ENCODE data around the gene TMEM229B.

TMEM229B gene

GRCh38 chr14:67477926-67478799, 10.4 kb downstream of the TMEM229B start:
- Mint-ChIP-seq H3K4me1 (peaks cover 40% of the 10 kb centered on the region), H3K9me3 (no peaks in the 10 kb centered on the region), H3K27me3 (no peaks in the 10 kb centered on the region), H3K4me3 (no peak overlapping the region), H3K36me3 (ENCODE audit: insufficient read depth) (peaks cover 24% of the 10 kb centered on the region), H3K27ac (ENCODE audit: low read depth) (peak overlapping the region; percentile 90)
- DNase-seq (ENCODE audit: low spot score in 2 of 2): no peak
- no peak for ATAC-seq (replicated peaks; ENCODE audit: extremely low read depth, poor library complexity, severe bottlenecking)

- ATAC-seq (replicated peaks; ENCODE audit: extremely low read depth, poor library complexity, severe bottlenecking) (no peak), DNase-seq (ENCODE audit: low spot score in 2 of 2) (no peak)
- H3K36me3 Mint-ChIP-seq (ENCODE audit: insufficient read depth): peaks cover 14% of the 10 kb centered on the region
- H3K9me3 Mint-ChIP-seq: no peaks in the 10 kb centered on the region
- peaks cover 42% of the 10 kb centered on the region for H3K4me1 Mint-ChIP-seq
- H3K4me3 Mint-ChIP-seq: no peak overlapping the region
- H3K27me3 Mint-ChIP-seq: no peaks in the 10 kb centered on the region
- no peak overlapping the region for H3K27ac Mint-ChIP-seq (ENCODE audit: low read depth)
These were observed 14.2 kb downstream of the TMEM229B start for GRCh38 chr14:67474366-67474765.

- Mint-ChIP-seq H3K4me3 (no peak overlapping the region), H3K9me3 (no peaks in the 10 kb centered on the region), H3K27me3 (no peaks in the 10 kb centered on the region), H3K4me1 (peaks cover 39% of the 10 kb centered on the region), H3K36me3 (ENCODE audit: insufficient read depth) (peaks cover 14% of the 10 kb centered on the region), H3K27ac (ENCODE audit: low read depth) (no peak overlapping the region)
- DNase-seq (ENCODE audit: low spot score in 2 of 2) (no peak), ATAC-seq (replicated peaks; ENCODE audit: extremely low read depth, poor library complexity, severe bottlenecking) (no peak)
These were observed 15.0 kb downstream of the TMEM229B start for GRCh38 chr14:67473290-67474082.

DNA sequence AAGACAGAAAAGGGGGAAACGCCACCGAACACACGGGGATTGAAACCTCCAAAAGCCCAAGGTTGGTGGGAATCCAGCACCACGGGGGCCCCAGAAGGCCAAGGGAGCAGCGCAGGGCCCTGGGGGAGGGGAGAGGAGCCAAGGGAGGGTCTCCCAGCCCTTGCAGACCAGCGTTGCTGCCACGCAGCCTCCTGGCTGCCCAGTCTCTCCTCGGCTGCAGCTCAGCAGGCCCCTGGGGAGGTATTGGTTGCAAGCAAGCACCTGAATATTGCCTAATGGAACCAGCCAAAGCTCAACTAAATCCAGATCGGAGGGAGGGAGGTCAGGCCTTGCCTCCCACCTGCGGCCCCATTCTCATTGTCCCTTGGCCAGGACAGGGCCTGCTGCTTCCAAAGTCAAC, 15.8 kb downstream of the TMEM229B start:
- H3K4me3 Mint-ChIP-seq: no peak overlapping the region
- H3K9me3 Mint-ChIP-seq: no peaks in the 10 kb centered on the region
- no peak overlapping the region for H3K27ac Mint-ChIP-seq (ENCODE audit: low read depth)
- H3K36me3 Mint-ChIP-seq (ENCODE audit: insufficient read depth): peaks cover 9% of the 10 kb centered on the region
- H3K4me1 Mint-ChIP-seq: peaks cover 39% of the 10 kb centered on the region
- no peak for ATAC-seq (replicated peaks; ENCODE audit: extremely low read depth, poor library complexity, severe bottlenecking)
- no peaks in the 10 kb centered on the region for H3K27me3 Mint-ChIP-seq
- no peak for DNase-seq (ENCODE audit: low spot score in 2 of 2)

GRCh38 chr14:67469954-67470353, 18.6 kb downstream of the TMEM229B start:
- no peaks in the 10 kb centered on the region for H3K9me3 Mint-ChIP-seq
- ATAC-seq (replicated peaks; ENCODE audit: extremely low read depth, poor library complexity, severe bottlenecking): no peak

GRCh38 chr14:67468378-67468730, 20.2 kb downstream of the TMEM229B start:
- no peaks in the 10 kb centered on the region for H3K9me3 Mint-ChIP-seq
- H3K4me3 Mint-ChIP-seq: no peak overlapping the region

More at GRCh38 chr14:67469954-67470353, 18.6 kb downstream of the TMEM229B start:
- Mint-ChIP-seq H3K27me3 (no peaks in the 10 kb centered on the region), H3K4me3 (no peak overlapping the region), H3K27ac (ENCODE audit: low read depth) (peak overlapping the region; percentile 91), H3K4me1 (peaks cover 38% of the 10 kb centered on the region), H3K36me3 (ENCODE audit: insufficient read depth) (peaks cover 5% of the 10 kb centered on the region)
- DNase-seq (ENCODE audit: low spot score in 2 of 2): no peak

DNA sequence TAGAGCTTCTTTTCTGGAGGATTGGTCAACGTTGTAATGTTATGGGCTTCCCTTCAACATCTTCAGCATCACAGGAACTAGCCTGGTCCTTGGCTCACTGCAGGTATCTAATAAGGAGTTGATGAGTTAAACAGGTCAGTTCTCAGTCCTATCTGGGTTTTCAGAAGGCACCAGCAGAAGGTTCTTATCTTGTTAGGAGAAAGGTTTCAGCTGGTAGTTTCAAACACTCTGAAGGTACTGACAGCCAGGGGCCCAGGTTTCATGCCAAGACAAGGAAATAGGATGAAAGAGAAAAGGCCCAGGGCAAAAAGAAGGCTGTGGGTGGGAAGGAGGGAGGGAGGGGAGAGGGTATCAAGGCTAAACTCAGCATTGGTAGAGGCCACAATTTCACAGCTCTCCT, 21.4 kb downstream of the TMEM229B start:
- Mint-ChIP-seq H3K27me3 (no peaks in the 10 kb centered on the region), H3K27ac (ENCODE audit: low read depth) (no peak overlapping the region), H3K4me3 (peak overlapping the region; percentile 51)

More at GRCh38 chr14:67468378-67468730, 20.2 kb downstream of the TMEM229B start:
- peaks cover 2% of the 10 kb centered on the region for H3K36me3 Mint-ChIP-seq (ENCODE audit: insufficient read depth)
- peaks cover 52% of the 10 kb centered on the region for H3K4me1 Mint-ChIP-seq
- ATAC-seq (replicated peaks; ENCODE audit: extremely low read depth, poor library complexity, severe bottlenecking) (no peak), DNase-seq (ENCODE audit: low spot score in 2 of 2) (no peak)
- no peak overlapping the region for H3K27ac Mint-ChIP-seq (ENCODE audit: low read depth)
- H3K27me3 Mint-ChIP-seq: no peaks in the 10 kb centered on the region

DNA sequence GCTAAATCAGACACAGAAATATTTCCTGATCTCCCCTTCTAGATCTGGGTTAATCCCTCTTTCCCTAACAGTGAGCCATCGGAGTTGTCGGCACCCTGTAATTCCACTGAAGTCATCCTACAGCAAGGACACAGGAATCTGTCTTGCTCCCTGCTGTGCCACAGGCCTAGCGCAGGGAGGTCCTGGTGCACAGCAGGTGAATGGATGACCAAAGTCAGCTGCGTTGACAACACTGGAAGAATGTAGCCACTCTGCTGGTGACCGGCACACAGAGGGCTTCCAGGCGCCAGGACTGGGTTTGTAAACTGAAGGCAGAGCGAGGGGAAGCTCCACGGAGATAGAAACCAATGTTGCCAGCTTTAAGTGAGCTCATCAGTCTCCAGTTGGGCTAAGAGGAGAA, 23.6 kb downstream of the TMEM229B start:
- H3K27me3 Mint-ChIP-seq: no peaks in the 10 kb centered on the region
- no peaks in the 10 kb centered on the region for H3K36me3 Mint-ChIP-seq (ENCODE audit: insufficient read depth)
- H3K27ac Mint-ChIP-seq (ENCODE audit: low read depth): no peak overlapping the region
- H3K9me3 Mint-ChIP-seq: no peaks in the 10 kb centered on the region
- peak overlapping the region; percentile 12 for H3K4me3 Mint-ChIP-seq
- DNase-seq (ENCODE audit: low spot score in 2 of 2): no peak
- peaks cover 37% of the 10 kb centered on the region for H3K4me1 Mint-ChIP-seq
- no peak for ATAC-seq (replicated peaks; ENCODE audit: extremely low read depth, poor library complexity, severe bottlenecking)

More for the DNA sequence above, 21.4 kb downstream of the TMEM229B start:
- Mint-ChIP-seq H3K9me3 (no peaks in the 10 kb centered on the region), H3K4me1 (peaks cover 48% of the 10 kb centered on the region), H3K36me3 (ENCODE audit: insufficient read depth) (no peaks in the 10 kb centered on the region)
- no peak for ATAC-seq (replicated peaks; ENCODE audit: extremely low read depth, poor library complexity, severe bottlenecking)
- DNase-seq (ENCODE audit: low spot score in 2 of 2): no peak

DNA sequence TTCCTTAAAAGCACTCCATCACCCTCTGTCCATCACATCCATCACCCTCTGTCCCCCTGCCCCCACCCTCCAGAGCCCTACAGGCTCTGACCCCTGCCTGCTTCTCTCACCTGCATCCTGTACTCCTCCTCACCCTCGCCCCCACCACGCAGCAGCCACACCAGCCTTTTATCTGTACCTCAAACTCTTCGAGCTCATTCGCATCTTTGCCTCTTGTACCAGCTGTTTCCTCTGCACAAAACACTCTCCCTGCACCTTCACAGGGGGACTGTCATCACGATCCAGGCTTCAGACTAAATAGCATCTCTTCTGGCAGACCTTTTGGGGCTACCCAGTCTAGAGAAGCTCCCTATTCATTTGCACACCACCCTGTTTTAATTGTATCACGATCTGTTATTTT, 24.1 kb downstream of the TMEM229B start:
- H3K27me3 Mint-ChIP-seq: no peaks in the 10 kb centered on the region
- no peak for DNase-seq (ENCODE audit: low spot score in 2 of 2)

GRCh38 chr14:67463900-67464299, 24.6 kb downstream of the TMEM229B start:
- Mint-ChIP-seq H3K9me3 (no peaks in the 10 kb centered on the region), H3K36me3 (ENCODE audit: insufficient read depth) (no peaks in the 10 kb centered on the region), H3K4me3 (no peak overlapping the region), H3K4me1 (peaks cover 36% of the 10 kb centered on the region), H3K27me3 (no peaks in the 10 kb centered on the region), H3K27ac (ENCODE audit: low read depth) (peak overlapping the region; percentile 9)
- no peak for ATAC-seq (replicated peaks; ENCODE audit: extremely low read depth, poor library complexity, severe bottlenecking)
- DNase-seq (ENCODE audit: low spot score in 2 of 2): no peak

More for the DNA sequence above, 24.1 kb downstream of the TMEM229B start:
- peaks cover 36% of the 10 kb centered on the region for H3K4me1 Mint-ChIP-seq
- no peaks in the 10 kb centered on the region for H3K9me3 Mint-ChIP-seq
- H3K4me3 Mint-ChIP-seq: peak overlapping the region; percentile 12
- ATAC-seq (replicated peaks; ENCODE audit: extremely low read depth, poor library complexity, severe bottlenecking): peak; percentile 72
- no peaks in the 10 kb centered on the region for H3K36me3 Mint-ChIP-seq (ENCODE audit: insufficient read depth)
- H3K27ac Mint-ChIP-seq (ENCODE audit: low read depth): no peak overlapping the region

DNA sequence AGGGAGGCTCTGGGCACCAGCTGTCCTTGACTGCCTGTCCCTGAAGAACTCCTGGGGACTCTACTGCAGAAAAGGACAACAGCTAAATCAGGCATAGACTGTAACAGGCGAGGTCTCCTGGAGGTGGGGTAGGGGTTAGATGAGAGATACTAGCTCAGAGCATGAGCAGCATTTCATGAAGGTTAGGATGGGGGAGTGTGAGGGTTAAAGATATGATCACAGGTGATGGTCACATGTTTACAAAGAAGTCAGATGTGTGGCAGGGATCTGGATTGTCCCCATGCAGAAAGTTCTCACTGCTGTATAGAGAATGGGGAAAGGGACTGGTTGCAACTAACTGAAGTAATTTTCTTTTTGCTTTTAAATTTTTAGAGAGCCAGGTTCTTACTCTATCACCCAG, 26.5 kb downstream of the TMEM229B start:
- peaks cover 21% of the 10 kb centered on the region for H3K4me1 Mint-ChIP-seq
- no peak overlapping the region for H3K4me3 Mint-ChIP-seq
- no peaks in the 10 kb centered on the region for H3K9me3 Mint-ChIP-seq
- no peaks in the 10 kb centered on the region for H3K36me3 Mint-ChIP-seq (ENCODE audit: insufficient read depth)
- no peak for ATAC-seq (replicated peaks; ENCODE audit: extremely low read depth, poor library complexity, severe bottlenecking)
- H3K27ac Mint-ChIP-seq (ENCODE audit: low read depth): no peak overlapping the region
- DNase-seq (ENCODE audit: low spot score in 2 of 2): no peak
- peaks cover 9% of the 10 kb centered on the region for H3K27me3 Mint-ChIP-seq

GRCh38 chr14:67461341-67461985, 27.1 kb downstream of the TMEM229B start:
- Mint-ChIP-seq H3K27ac (ENCODE audit: low read depth) (no peak overlapping the region), H3K36me3 (ENCODE audit: insufficient read depth) (no peaks in the 10 kb centered on the region), H3K4me1 (peaks cover 19% of the 10 kb centered on the region), H3K4me3 (no peak overlapping the region), H3K27me3 (peaks cover 9% of the 10 kb centered on the region), H3K9me3 (no peaks in the 10 kb centered on the region)
- no peak for DNase-seq (ENCODE audit: low spot score in 2 of 2)
- ATAC-seq (replicated peaks; ENCODE audit: extremely low read depth, poor library complexity, severe bottlenecking): no peak

Measured in central memory CD8-positive, alpha-beta T cell (primary cell).